MM.1S (cell line): ENCODE results near the gene INSYN2A.
A peak's percentile ranks its signal among the peaks of the same experiment; 100 is the strongest.

Source experiments
- DNase-seq: peaks from one replicate; pipeline ENCODE4 v3.0.0-alpha.2; 2015
- H2AFZ ChIP-seq: fragments of 300-600 bp; sonication (generic); 2 replicates; pipeline ENCODE4 v1.6.0; 2016; ENCODE audit warnings: antibody characterized with exemption, low read length
- H3F3A ChIP-seq: fragments of 300-600 bp; sonication (generic); 2 replicates; pipeline ENCODE4 v1.6.1; 2016; ENCODE audit warnings: mild to moderate bottlenecking, antibody characterized with exemption, low read length, moderate library complexity, mixed read lengths; ENCODE audit not compliant: insufficient read depth
- H3K27ac ChIP-seq: fragments of 300-600 bp; sonication (generic); 2 replicates; pipeline ENCODE4 v1.5.1; 2016; ENCODE audit warnings: mild to moderate bottlenecking, low read length
- H3K27me3 ChIP-seq: fragments of 300-600 bp; sonication (generic); replicated peaks from 2 replicates; pipeline ENCODE4 v1.6.0; 2016; ENCODE audit warnings: low read length; ENCODE audit not compliant: insufficient read depth
- H3K36me3 ChIP-seq: fragments of 300-600 bp; sonication (generic); replicated peaks from 2 replicates; pipeline ENCODE4 v1.6.1; 2016; ENCODE audit warnings: mild to moderate bottlenecking, low read length, mixed read lengths; ENCODE audit not compliant: insufficient read depth
- H3K4me1 ChIP-seq: fragments of 300-600 bp; sonication (generic); 2 replicates; pipeline ENCODE4 v1.6.1; 2016; ENCODE audit warnings: low read length, mixed read lengths
- H3K4me2 ChIP-seq: fragments of 300-600 bp; sonication (generic); 2 replicates; pipeline ENCODE4 v1.6.0; 2016; ENCODE audit warnings: low read depth, low read length
- H3K4me3 ChIP-seq: fragments of 300-600 bp; sonication (generic); 2 replicates; pipeline ENCODE4 v1.5.1; 2016; ENCODE audit warnings: low read length, mixed read lengths
- H3K79me2 ChIP-seq: fragments of 300-600 bp; sonication (generic); 2 replicates; pipeline ENCODE4 v1.6.1; 2016; ENCODE audit warnings: mixed run types, low read length, mixed read lengths
- H3K9ac ChIP-seq: fragments of 300-600 bp; sonication (generic); 2 replicates; pipeline ENCODE4 v1.6.1; 2016; ENCODE audit warnings: low read length, mixed read lengths
- H3K9me2 ChIP-seq: fragments of 300-600 bp; sonication (generic); replicated peaks from 2 replicates; pipeline ENCODE4 v1.6.1; 2016; ENCODE audit warnings: mild to moderate bottlenecking, low read length, mixed read lengths; ENCODE audit not compliant: insufficient read depth
- H3K9me3 ChIP-seq: fragments of 300-600 bp; sonication (generic); replicated peaks from 2 replicates; pipeline ENCODE4 v1.6.1; 2016; ENCODE audit warnings: mild to moderate bottlenecking, low read length, mixed read lengths; ENCODE audit not compliant: insufficient read depth
- H4K20me1 ChIP-seq: fragments of 300-600 bp; sonication (generic); 2 replicates; pipeline ENCODE4 v1.6.1; 2016; ENCODE audit warnings: mild to moderate bottlenecking, low read length, moderate library complexity, mixed read lengths; ENCODE audit not compliant: insufficient read depth
- CTCF ChIP-seq: fragments of 300-600 bp; sonication (generic); IDR thresholded peaks from 2 replicates; pipeline ENCODE4 v1.5.1; 2016; ENCODE audit warnings: antibody characterized with exemption, low read length, mixed read lengths
- EZH2 ChIP-seq: fragments of 300-600 bp; sonication (generic); optimal IDR thresholded peaks from 2 replicates; pipeline ENCODE3; 2017; ENCODE audit warnings: low read depth, mild to moderate bottlenecking, antibody characterized with exemption, low read length, mixed read lengths
- EZH2phosphoT487 ChIP-seq: fragments of 300-600 bp; sonication (generic); IDR thresholded peaks from 2 replicates; pipeline ENCODE4 v1.6.1; 2018; ENCODE audit warnings: antibody characterized with exemption, low read length

INSYN2A gene

GRCh38 chr10:127182161-127182560, 14.2 kb downstream of the INSYN2A start:
- TF ChIP-seq EZH2phosphoT487 (no peak), CTCF (no peak), EZH2 (no peak)
- no peak for DNase-seq
- H3K4me3 ChIP-seq, result no peak overlapping the region

GRCh38 chr10:127179612-127180250, 16.7 kb downstream of the INSYN2A start:
- Histone ChIP-seq H2AFZ (no peak overlapping the region), H3K9me2 (no peaks in the 10 kb centered on the region)

More at GRCh38 chr10:127182161-127182560, 14.2 kb downstream of the INSYN2A start:
- Histone ChIP-seq H4K20me1 (no peaks in the 10 kb centered on the region), H3K4me1 (no peaks in the 10 kb centered on the region), H3K36me3 (no peaks in the 10 kb centered on the region), H3K4me2 (no peak overlapping the region), H3K9ac (no peak overlapping the region), H3K27me3 (no peaks in the 10 kb centered on the region), H3K9me2 (no peaks in the 10 kb centered on the region), H3K27ac (no peak overlapping the region), H3K9me3 (no peaks in the 10 kb centered on the region), H2AFZ (no peak overlapping the region), H3F3A (no peaks in the 10 kb centered on the region), H3K79me2 (no peaks in the 10 kb centered on the region)

GRCh38 chr10:127176649-127177048, 19.7 kb downstream of the INSYN2A start:
- H3K4me3 ChIP-seq, result no peak overlapping the region; the same call in 1 of the 2 replicates
- TF ChIP-seq CTCF (no peak), EZH2phosphoT487 (no peak), EZH2 (no peak)
- no peaks in the 10 kb centered on the region for H3K9me2 ChIP-seq
- H3K79me2 ChIP-seq, result no peaks in the 10 kb centered on the region
- no peak overlapping the region for H3K27ac ChIP-seq
- H3K4me2 ChIP-seq, result peak overlapping the region; percentile 15; the same call in 1 of the 2 replicates
- no peak for DNase-seq
- H4K20me1 ChIP-seq, result no peaks in the 10 kb centered on the region
- no peak overlapping the region for H3K9ac ChIP-seq
- no peak overlapping the region for H2AFZ ChIP-seq
- no peaks in the 10 kb centered on the region; the same call in 1 of the 2 replicates for H3K27me3 ChIP-seq
- no peaks in the 10 kb centered on the region for H3K4me1 ChIP-seq
- H3K36me3 ChIP-seq, result no peaks in the 10 kb centered on the region
- H3K9me3 ChIP-seq, result no peaks in the 10 kb centered on the region
- no peaks in the 10 kb centered on the region for H3F3A ChIP-seq

More at GRCh38 chr10:127179612-127180250, 16.7 kb downstream of the INSYN2A start:
- no peaks in the 10 kb centered on the region for H3F3A ChIP-seq
- no peak overlapping the region for H3K27ac ChIP-seq
- no peak for DNase-seq
- TF ChIP-seq EZH2 (no peak), CTCF (no peak), EZH2phosphoT487 (no peak)
- H3K79me2 ChIP-seq, result no peaks in the 10 kb centered on the region
- no peaks in the 10 kb centered on the region for H4K20me1 ChIP-seq
- H3K4me1 ChIP-seq, result no peaks in the 10 kb centered on the region
- H3K9me3 ChIP-seq, result no peaks in the 10 kb centered on the region
- no peaks in the 10 kb centered on the region; the same call in 1 of the 2 replicates for H3K27me3 ChIP-seq
- H3K4me2 ChIP-seq, result no peak overlapping the region
- no peak overlapping the region for H3K4me3 ChIP-seq
- H3K9ac ChIP-seq, result no peak overlapping the region
- H3K36me3 ChIP-seq, result no peaks in the 10 kb centered on the region
